Neutrophil (primary cell): ENCODE measurements around the gene DDHD1.

Experiments used
- H3K27ac ChIP-seq: fragments of 200-600 bp; sonication (generic); 2 replicates; pipeline ENCODE4 v1.5.1; 2016; ENCODE audit warnings: mild to moderate bottlenecking, moderate library complexity
- H3K27me3 ChIP-seq: fragments of 200-600 bp; sonication (generic); 2 replicates; pipeline ENCODE4 v1.6.0; 2016; ENCODE audit warnings: mild to moderate bottlenecking
- H3K36me3 ChIP-seq: fragments of 200-600 bp; sonication (generic); 2 replicates; pipeline ENCODE4 v1.5.1; 2017
- H3K4me1 ChIP-seq, 2 experiments: fragments of 200-600 bp in 1 of 2; sonication (generic) in 1 of 2; 1 replicate in 1 of 2; 2 replicates in 1 of 2; pipeline versions ENCODE4 v1.5.1 to v1.6.1; 2013 to 2016; ENCODE audit warnings: low read depth in 1 of 2, low read length in 1 of 2, mild to moderate bottlenecking in 1 of 2, moderate library complexity in 1 of 2; ENCODE audit not compliant: control insufficient read depth in 1 of 2, insufficient read depth in 1 of 2
- H3K4me3 ChIP-seq, 2 experiments: fragments of 200-600 bp in 1 of 2; sonication (generic) in 1 of 2; 1 replicate in 1 of 2; 2 replicates in 1 of 2; pipeline ENCODE4 v1.5.1; 2013 to 2016; ENCODE audit warnings: low read depth in 1 of 2, low read length in 1 of 2, mild to moderate bottlenecking in 1 of 2, moderate library complexity in 1 of 2
- H3K9me3 ChIP-seq: fragments of 200-600 bp; sonication (generic); 2 replicates; pipeline ENCODE4 v1.5.1; 2016
- TF ChIP-seq, protein P1 (sequence below): fragments of 200-600 bp; sonication (generic); IDR thresholded peaks from 2 replicates; pipeline ENCODE4 v1.5.1; 2016; ENCODE audit warnings: antibody characterized with exemption

DDHD1 gene

DNA sequence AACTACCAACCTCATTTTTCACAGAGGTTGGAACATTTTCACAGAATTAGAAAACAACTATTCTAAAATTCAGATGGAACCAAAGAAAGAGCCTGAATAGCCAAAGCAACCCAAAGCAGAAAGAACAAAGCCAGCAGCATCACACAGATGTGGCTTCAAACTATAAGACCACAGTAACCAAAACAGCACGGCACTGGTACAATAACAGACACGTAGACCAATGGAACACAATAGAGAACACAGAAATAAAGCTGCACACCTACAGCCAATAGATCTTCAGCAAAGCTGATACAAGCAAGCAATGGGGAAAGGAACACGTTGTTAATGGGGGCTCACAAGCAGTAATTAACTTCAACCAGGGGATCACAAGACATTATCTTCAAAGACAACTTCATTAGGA is 114.5 kb downstream of the DDHD1 start:
- Histone ChIP-seq H3K4me1 (no peaks in the 10 kb centered on the region), H3K36me3 (no peaks in the 10 kb centered on the region), H3K4me3 (no peak overlapping the region), H3K9me3 (no peaks in the 10 kb centered on the region), H3K27me3 (no peaks in the 10 kb centered on the region), H3K27ac (no peak overlapping the region)
- TF ChIP-seq, protein P1, sequence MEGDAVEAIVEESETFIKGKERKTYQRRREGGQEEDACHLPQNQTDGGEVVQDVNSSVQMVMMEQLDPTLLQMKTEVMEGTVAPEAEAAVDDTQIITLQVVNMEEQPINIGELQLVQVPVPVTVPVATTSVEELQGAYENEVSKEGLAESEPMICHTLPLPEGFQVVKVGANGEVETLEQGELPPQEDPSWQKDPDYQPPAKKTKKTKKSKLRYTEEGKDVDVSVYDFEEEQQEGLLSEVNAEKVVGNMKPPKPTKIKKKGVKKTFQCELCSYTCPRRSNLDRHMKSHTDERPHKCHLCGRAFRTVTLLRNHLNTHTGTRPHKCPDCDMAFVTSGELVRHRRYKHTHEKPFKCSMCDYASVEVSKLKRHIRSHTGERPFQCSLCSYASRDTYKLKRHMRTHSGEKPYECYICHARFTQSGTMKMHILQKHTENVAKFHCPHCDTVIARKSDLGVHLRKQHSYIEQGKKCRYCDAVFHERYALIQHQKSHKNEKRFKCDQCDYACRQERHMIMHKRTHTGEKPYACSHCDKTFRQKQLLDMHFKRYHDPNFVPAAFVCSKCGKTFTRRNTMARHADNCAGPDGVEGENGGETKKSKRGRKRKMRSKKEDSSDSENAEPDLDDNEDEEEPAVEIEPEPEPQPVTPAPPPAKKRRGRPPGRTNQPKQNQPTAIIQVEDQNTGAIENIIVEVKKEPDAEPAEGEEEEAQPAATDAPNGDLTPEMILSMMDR = no peak

DNA sequence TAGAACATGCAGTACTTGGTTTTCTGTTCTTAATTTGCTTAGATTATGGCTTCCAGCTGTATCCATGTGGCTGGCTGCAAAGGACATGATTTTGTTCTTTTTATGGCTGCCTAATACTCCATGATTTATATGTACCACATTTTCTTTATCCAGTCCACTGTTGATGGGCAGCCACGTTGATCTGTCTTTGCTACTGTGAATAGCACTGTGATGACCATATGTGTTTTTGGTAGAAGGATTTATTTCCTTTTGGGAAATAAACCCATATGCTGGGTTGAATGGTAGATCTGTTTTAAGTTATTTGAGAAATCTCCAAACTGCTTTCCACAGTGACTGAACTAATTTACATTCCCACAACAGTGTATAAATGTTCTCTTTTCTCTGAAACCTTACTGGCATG is 116.1 kb downstream of the DDHD1 start:
- Histone ChIP-seq H3K4me3 (no peak overlapping the region), H3K27ac (no peak overlapping the region), H3K36me3 (no peaks in the 10 kb centered on the region), H3K9me3 (no peaks in the 10 kb centered on the region), H3K27me3 (no peaks in the 10 kb centered on the region), H3K4me1 (no peaks in the 10 kb centered on the region)
- TF ChIP-seq, protein P1 = no peak

DNA sequence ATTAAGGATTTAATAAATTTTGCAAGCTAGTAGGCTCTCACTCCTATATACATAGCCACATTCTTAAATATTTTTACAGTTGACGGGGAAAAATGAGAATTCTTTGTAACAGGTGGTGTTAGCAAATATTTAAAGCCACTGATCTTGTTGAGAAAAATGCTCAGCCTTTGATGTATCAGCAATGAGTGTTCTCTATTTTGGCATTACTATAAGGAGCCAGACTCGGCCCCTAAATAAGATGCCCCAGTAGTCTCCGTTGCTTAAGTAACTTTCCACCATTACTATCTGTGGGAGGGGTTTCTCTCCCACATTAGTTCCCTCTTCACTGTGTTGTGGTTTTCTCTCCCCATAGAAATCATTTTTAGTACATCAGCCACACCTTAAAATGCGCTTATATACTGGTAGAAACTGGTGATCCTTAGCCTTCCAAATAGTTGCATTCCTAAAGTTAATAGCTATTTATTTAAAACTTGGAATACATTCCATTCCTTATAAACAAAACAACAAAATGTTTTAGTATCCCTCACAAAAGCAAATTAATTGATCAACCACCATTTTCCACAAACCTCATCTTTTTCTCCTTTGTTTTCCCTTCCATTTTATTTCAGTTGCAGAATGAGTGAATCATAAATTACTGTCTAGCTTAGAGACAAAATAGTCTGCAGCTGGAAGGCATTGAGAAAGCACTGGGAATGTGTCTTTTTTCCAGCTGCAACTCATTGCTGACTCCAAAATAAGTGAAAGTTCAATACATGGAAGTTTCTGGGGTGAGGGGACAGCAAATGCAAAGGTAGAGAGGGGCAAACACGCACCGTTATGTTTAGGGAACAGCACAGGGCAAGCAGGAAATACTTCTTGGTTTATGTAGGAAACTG is 117.5 kb downstream of the DDHD1 start:
- TF ChIP-seq, protein P1 = no peak
- H3K4me1 ChIP-seq = no peaks in the 10 kb centered on the region
- no peak overlapping the region for H3K4me3 ChIP-seq
- no peaks in the 10 kb centered on the region for H3K36me3 ChIP-seq
- no peaks in the 10 kb centered on the region for H3K27me3 ChIP-seq
- H3K27ac ChIP-seq = no peak overlapping the region
- H3K9me3 ChIP-seq = no peaks in the 10 kb centered on the region

DNA sequence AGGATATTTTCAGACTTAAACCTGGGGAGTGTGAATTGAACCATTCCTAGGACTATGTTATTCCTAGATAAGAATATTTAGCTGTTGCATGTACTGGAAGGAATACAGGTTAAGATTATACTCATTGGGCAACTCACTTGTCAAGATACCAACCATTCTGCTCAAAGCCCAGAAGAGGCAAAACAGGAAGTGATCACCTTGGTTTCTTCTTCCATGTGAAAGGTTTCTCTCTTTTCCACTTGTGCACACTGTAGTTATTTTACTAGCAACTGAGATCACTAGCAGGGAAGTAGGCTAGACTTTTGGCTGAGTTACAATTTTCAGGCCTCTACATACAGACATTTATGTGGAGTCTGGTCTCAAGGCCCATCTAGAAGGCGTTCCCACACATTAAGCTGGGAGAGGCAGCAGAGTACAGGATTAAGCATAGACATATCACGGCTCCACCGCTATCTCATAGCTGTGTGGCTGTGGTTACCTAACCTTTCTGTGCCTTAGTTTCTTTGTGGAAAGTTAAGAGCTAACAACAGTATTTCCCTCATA is 118.4 kb downstream of the DDHD1 start:
- Histone ChIP-seq H3K4me1 (no peaks in the 10 kb centered on the region), H3K27me3 (no peaks in the 10 kb centered on the region), H3K27ac (no peak overlapping the region), H3K4me3 (no peak overlapping the region), H3K9me3 (no peaks in the 10 kb centered on the region), H3K36me3 (no peaks in the 10 kb centered on the region)
- TF ChIP-seq, protein P1 = no peak

DNA sequence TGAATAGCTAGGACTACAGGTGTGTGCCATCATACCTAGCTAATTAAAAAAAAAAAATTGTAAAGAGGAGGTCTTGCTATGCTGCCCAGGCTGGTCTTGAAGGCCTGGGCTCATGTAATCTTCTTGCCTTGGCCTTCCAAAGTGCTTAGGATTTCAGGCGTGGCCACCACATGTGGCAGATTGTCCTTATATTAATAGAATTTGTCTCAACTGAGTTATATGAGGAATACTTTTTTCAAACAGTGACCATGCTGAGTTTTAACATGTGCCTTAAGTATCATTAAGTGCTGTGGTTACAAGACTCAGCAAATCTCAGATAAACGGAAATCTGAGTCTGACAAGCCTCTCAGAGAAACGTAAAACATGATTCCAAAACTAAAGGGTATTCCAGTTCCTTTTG is 119.1 kb downstream of the DDHD1 start:
- H3K4me3 ChIP-seq = no peak overlapping the region
- no peaks in the 10 kb centered on the region for H3K4me1 ChIP-seq
- H3K27ac ChIP-seq = no peak overlapping the region
- no peaks in the 10 kb centered on the region for H3K9me3 ChIP-seq
- TF ChIP-seq, protein P1 = no peak
- no peaks in the 10 kb centered on the region for H3K36me3 ChIP-seq
- H3K27me3 ChIP-seq = no peaks in the 10 kb centered on the region
